H1 (cell line): ENCODE measurements around the gene ULK2. TPM values are rescaled to one million over a fixed set of nuclear protein-coding genes. Genes with fewer than 3 reads are reported as not detected.

Experiments used
- BCL11A ChIP-seq, 2 experiments: IDR thresholded peaks; one replicate each; pipeline ENCODE4 v1.6.1; 2011; ENCODE audit warnings: low read depth in 2 of 2, low read length in 2 of 2, mild to moderate bottlenecking in 2 of 2
- CHD1 ChIP-seq: IDR thresholded peaks from 2 replicates; pipeline ENCODE4 v1.6.1; 2012; ENCODE audit warnings: low read depth, low read length, improper control_type of control experiment
- CHD7 ChIP-seq: fragments of 300-600 bp; sonication (generic); IDR thresholded peaks from 2 replicates; pipeline ENCODE4 v1.7.1; 2012; ENCODE audit warnings: low read length, moderate library complexity, mild to moderate bottlenecking, inconsistent platforms; ENCODE audit not compliant: insufficient replicate concordance
- JUN ChIP-seq: IDR thresholded peaks from 2 replicates; pipeline ENCODE4 v1.6.1; 2011; ENCODE audit warnings: low read depth, mild to moderate bottlenecking, improper control_type of control experiment, low read length
- NANOG ChIP-seq: IDR thresholded peaks from 2 replicates; pipeline ENCODE4 v1.6.1; 2011; ENCODE audit warnings: low read length, low read depth, mild to moderate bottlenecking, inconsistent platforms; ENCODE audit not compliant: insufficient read depth, poor library complexity, severe bottlenecking
- NRF1 ChIP-seq: IDR thresholded peaks from 2 replicates; pipeline ENCODE4 v1.6.1; 2011; ENCODE audit warnings: mild to moderate bottlenecking, low read depth, low read length, improper control_type of control experiment
- POLR2A ChIP-seq, 2 experiments: IDR thresholded peaks; 1 replicate in 1 of 2; 2 replicates in 1 of 2; pipeline ENCODE4 v1.6.1; 2011; ENCODE audit warnings: low read depth in 2 of 2, low read length in 2 of 2, mild to moderate bottlenecking in 2 of 2; ENCODE audit errors: control extremely low read depth in 1 of 2
- polyA plus RNA-seq, 7 experiments: library from polyadenylated mRNA; depleted of rRNA in 3 of 7; stranded (reverse) in 5 of 7; unstranded in 2 of 7; fragments of >200 nt in 5 of 7; fragments of 200-250 nt in 2 of 7; gene quantifications; 1 replicate in 5 of 7; 2 replicates in 1 of 7; 4 replicates in 1 of 7; pipeline versions ENCODE4 v1.2.1 to v1.2.3, GENCODE V29; 2011 to 2013; ENCODE audit warnings: missing spikeins in 2 of 7, mixed read lengths in 2 of 7
- total RNA-seq: library from RNA; stranded (reverse); fragmentation: NEBNext Ultra II Directional; extraction: Animal tissue kit (Norgen Biotek cat#: 25700); gene quantifications from 2 replicates; pipeline ENCODE4 v1.2.1, GENCODE V29; 2021

Gene ULK2
- total and polyA plus RNA-seq, 2 of the 8 experiments (the other 6 are each of a cell fraction or from before 2014, with no cell fraction given) = 5.3 to 9.8 TPM

GRCh38 chr17:19915245-19915978, 47.7 kb upstream of the ULK2 start (continued):
- no peak for TF ChIP-seq CHD7
- TF ChIP-seq NANOG = no peak
- TF ChIP-seq NRF1 = no peak
- TF ChIP-seq JUN = no peak
- TF ChIP-seq BCL11A (IDR thresholded peaks at IDR 0.05; ENCODE audit: low read depth in 2 of 2, low read length in 2 of 2) = no peak
- TF ChIP-seq CHD1 = no peak
- TF ChIP-seq POLR2A (IDR thresholded peaks at IDR 0.05; ENCODE audit: control extremely low read depth in 1 of 2, low read depth in 2 of 2, low read length in 2 of 2) = no peak
